ENCODE measurements around the gene ZNF292. TPM values are rescaled to one million over a fixed set of nuclear protein-coding genes. Genes with fewer than 3 reads are reported as not detected.
A peak's percentile ranks its signal among the peaks of the same experiment; 100 is the strongest.

ZNF292 gene
- 100 to 1,000 TPM in 1 of 5 donors, 10 to 100 TPM in 3, 1 to 10 TPM in 1; 9.6 to 106 (median 33.9) TPM for total RNA-seq
- polyA plus RNA-seq, result 1 to 10 TPM; 1.9 to 4.0 (median 3.9) TPM
- long read RNA-seq, donor 1, full-length matches to known transcripts, result 1 of 1 reads
- long read RNA-seq, donor 1, partial matches to known transcripts, result 0 of 1 reads
- long read RNA-seq, donor 1, other reads (novel, unspliced or antisense), result 0 of 1 reads
- long read RNA-seq, donor 2, full-length matches to known transcripts, result 4 of 4 reads
- long read RNA-seq, donor 2, partial matches to known transcripts, result 0 of 4 reads
- long read RNA-seq, donor 2, other reads (novel, unspliced or antisense), result 0 of 4 reads
- long read RNA-seq, donor 3, full-length matches to known transcripts, result 1 of 1 reads
- long read RNA-seq, donor 3, partial matches to known transcripts, result 0 of 1 reads
- long read RNA-seq, donor 3, other reads (novel, unspliced or antisense), result 0 of 1 reads
- long read RNA-seq, donor 4, result 0 reads
- long read RNA-seq, donor 5, full-length matches to known transcripts, result 3 of 3 reads
- long read RNA-seq, donor 5, partial matches to known transcripts, result 0 of 3 reads
- long read RNA-seq, donor 5, other reads (novel, unspliced or antisense), result 0 of 3 reads
- long read RNA-seq, donor 6, full-length matches to known transcripts, result 5 of 20 reads
- long read RNA-seq, donor 6, partial matches to known transcripts, result 15 of 20 reads
- long read RNA-seq, donor 6, other reads (novel, unspliced or antisense), result 0 of 20 reads
- long read RNA-seq, donor 7, full-length matches to known transcripts, result 4 of 4 reads
- long read RNA-seq, donor 7, partial matches to known transcripts, result 0 of 4 reads
- long read RNA-seq, donor 7, other reads (novel, unspliced or antisense), result 0 of 4 reads
- long read RNA-seq, donor 8, full-length matches to known transcripts, result 4 of 4 reads
- long read RNA-seq, donor 8, partial matches to known transcripts, result 0 of 4 reads
- long read RNA-seq, donor 8, other reads (novel, unspliced or antisense), result 0 of 4 reads
- long read RNA-seq, donor 9, full-length matches to known transcripts, result 1 of 1 reads
- long read RNA-seq, donor 9, partial matches to known transcripts, result 0 of 1 reads
- long read RNA-seq, donor 9, other reads (novel, unspliced or antisense), result 0 of 1 reads
- long read RNA-seq, donor 10, full-length matches to known transcripts, result 2 of 2 reads
- long read RNA-seq, donor 10, partial matches to known transcripts, result 0 of 2 reads
- long read RNA-seq, donor 10, other reads (novel, unspliced or antisense), result 0 of 2 reads

- peak; percentile 97 to 99 for DNase-seq
- 0% methylated on average over 49 to 75 of the region's 75 CpGs for WGBS, 5 donors
These were observed at the start of gene ZNF292 for GRCh38 chr6:87154993-87155841. Gene ZNF292, plus strand, starts transcription at chr6:87155565. Its CDS starts 27 bp downstream, at chr6:87155592.

GRCh38 chr6:87105823-87106222 is 49.5 kb upstream of the ZNF292 start:
- Histone ChIP-seq H3K4me3 (no peak overlapping the region), H3K27me3 (no peaks in the 10 kb centered on the region), H3K36me3 (no peaks in the 10 kb centered on the region), H3K4me1 (no peaks in the 10 kb centered on the region), H3K9me3 (no peaks in the 10 kb centered on the region), H3K27ac (no peak overlapping the region)
- DNase-seq, result no peak
- TF ChIP-seq POLR2AphosphoS5 (IDR thresholded peaks at IDR 0.05) (no peak), POLR2A (IDR thresholded peaks at IDR 0.05) (no peak), EP300 (IDR thresholded peaks at IDR 0.05) (no peak), CTCF (IDR thresholded peaks at IDR 0.05) (no peak)
- intact Hi-C loops (cut with DNase I; ENCODE audit: low total_unique reads), result no loop called here

More at GRCh38 chr6:87154993-87155841, at the start of gene ZNF292:
- peak within 1 kb of the TSS; percentile 89 to 96 (median 95) for H3K27ac ChIP-seq
- TF ChIP-seq POLR2AphosphoS5 (IDR thresholded peaks at IDR 0.05) (peak; percentile 90 to 97 (median 93)), EP300 (IDR thresholded peaks at IDR 0.05) (no peak), POLR2A (IDR thresholded peaks at IDR 0.05) (peak in 2 of 4 donors; percentile 5 to 30), CTCF (IDR thresholded peaks at IDR 0.05) (peak in 1 of 7 experiments; percentile 24)
- peak within 1 kb of the TSS; percentile 79 to 99 (median 96) for H3K4me3 ChIP-seq
- H3K27me3 ChIP-seq, result no peaks in the 10 kb centered on the region
- intact Hi-C loops (cut with DNase I; ENCODE audit: low total_unique reads), result no loop called here
- H3K4me1 ChIP-seq, result peaks cover 18 to 76% (median 56%) of the 10 kb centered on the region in 4 donors
- no peaks in the 10 kb centered on the region for H3K36me3 ChIP-seq
- no peaks in the 10 kb centered on the region for H3K9me3 ChIP-seq

- H3K27me3 ChIP-seq, result no peaks in the 10 kb centered on the region
- intact Hi-C loops (cut with DNase I; ENCODE audit: low total_unique reads), result no loop called here
- no peak for TF ChIP-seq POLR2A (IDR thresholded peaks at IDR 0.05)
- no peak for TF ChIP-seq EP300 (IDR thresholded peaks at IDR 0.05)
- TF ChIP-seq POLR2AphosphoS5 (IDR thresholded peaks at IDR 0.05), result no peak
- no peak for TF ChIP-seq CTCF (IDR thresholded peaks at IDR 0.05)
These were observed 44.7 kb upstream of the ZNF292 start for GRCh38 chr6:87110636-87111035.

More at GRCh38 chr6:87110636-87111035, 44.7 kb upstream of the ZNF292 start:
- Histone ChIP-seq H3K27ac (no peak overlapping the region), H3K9me3 (no peaks in the 10 kb centered on the region), H3K4me3 (no peak overlapping the region), H3K4me1 (no peaks in the 10 kb centered on the region), H3K36me3 (no peaks in the 10 kb centered on the region)
- WGBS, 5 donors, result 78 to 100% (median 90%) methylated on average over 1 of the region's 1 CpG
- DNase-seq, result no peak

All from stomach (tissue), 19 donors.